GM12801 (cell line): ENCODE results near the gene EPM2A.

Source experiments
- CTCF ChIP-seq: IDR thresholded peaks from one replicate; pipeline ENCODE4 v1.5.1; 2011; ENCODE audit warnings: control low read depth; ENCODE audit not compliant: insufficient read length; ENCODE audit errors: extremely low read depth

The EPM2A gene

GRCh38 chr6:145738265-145738664, 2.9 kb upstream of the EPM2A start:
- no peak for TF ChIP-seq CTCF

- no peak for TF ChIP-seq CTCF
These were observed 1.4 kb upstream of the EPM2A start for GRCh38 chr6:145736661-145737144.

GRCh38 chr6:145734486-145735355, 599 bp downstream of the EPM2A start:
- TF ChIP-seq CTCF = no peak

- no peak for TF ChIP-seq CTCF
These were observed 1.5 kb downstream of the EPM2A start for GRCh38 chr6:145733810-145734209.

GRCh38 chr6:145733207-145733606, 2.1 kb downstream of the EPM2A start:
- no peak for TF ChIP-seq CTCF

DNA sequence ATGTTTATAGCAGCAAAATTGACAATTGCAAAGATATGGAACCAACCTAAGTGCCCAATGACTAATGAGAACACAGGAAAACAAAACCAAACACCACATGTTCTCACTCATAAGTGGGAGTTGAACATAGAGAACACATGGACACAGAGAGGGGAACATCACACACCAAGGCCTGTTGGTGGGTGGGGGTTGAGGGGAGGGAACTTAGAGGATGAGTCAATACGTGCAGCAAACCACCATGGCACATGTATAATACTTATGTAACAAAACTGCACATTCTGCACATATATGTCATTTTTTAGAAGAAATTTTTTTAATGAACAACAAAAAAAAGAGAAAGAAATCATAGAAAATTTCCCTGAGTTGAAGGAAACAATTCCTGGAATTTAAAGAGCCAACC, 3.9 kb downstream of the EPM2A start:
- TF ChIP-seq CTCF = no peak

DNA sequence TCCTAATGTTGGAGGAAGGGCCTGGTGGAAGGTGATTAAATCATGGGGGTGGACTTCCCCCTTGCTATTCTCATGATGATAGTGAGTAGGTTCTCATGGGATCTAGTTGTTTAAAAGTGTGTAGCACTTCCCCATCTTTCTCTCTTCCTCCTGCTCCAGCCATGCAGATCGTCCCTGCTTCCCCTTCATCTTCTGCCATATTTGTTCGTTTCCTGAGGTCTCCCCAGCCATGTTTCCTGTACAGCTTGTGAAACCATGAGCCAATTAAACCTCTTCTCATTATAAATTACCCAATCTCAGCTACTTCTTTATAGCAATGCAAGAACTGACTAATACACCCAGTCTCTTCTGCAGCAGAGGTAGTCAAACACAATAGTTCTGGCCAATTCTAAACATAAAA, 5.4 kb downstream of the EPM2A start:
- no peak for TF ChIP-seq CTCF
